Measurements from ENCODE around the gene NT5DC2.

NT5DC2 gene

DNA sequence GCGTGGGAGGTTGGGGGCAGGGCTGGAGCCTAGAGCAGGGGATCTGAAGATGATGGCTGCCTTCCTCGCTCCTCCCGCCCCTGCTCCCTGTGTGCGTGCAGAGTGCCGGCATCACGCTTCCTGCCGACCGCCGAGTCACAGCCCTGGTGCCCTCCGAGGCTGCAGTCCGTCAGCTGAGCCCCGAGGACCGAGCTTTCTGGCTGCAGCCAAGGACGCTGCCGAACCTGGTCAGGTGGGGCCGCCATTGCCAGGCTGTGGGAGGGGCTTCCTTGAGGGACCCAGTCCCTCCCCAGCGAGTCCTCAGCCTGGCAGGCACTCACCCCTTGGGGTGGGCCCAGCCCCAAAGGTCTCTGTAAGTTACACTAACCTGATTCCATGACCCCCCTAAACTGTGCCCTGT, 20.9 kb downstream of the NT5DC2 start:
- Histone ChIP-seq H3K9me3 (ENCODE audit: severe bottlenecking) (no peaks in the 10 kb centered on the region), H3K36me3 (no peaks in the 10 kb centered on the region), H3K27ac (no peak overlapping the region), H3K4me3 (ENCODE audit: low read depth, low read length) (no peak overlapping the region), H3K27me3 (ENCODE audit: insufficient read depth, low read depth, severe bottlenecking) (no peaks in the 10 kb centered on the region)
- no peak for DNase-seq
- no peak for TF ChIP-seq CTCF (IDR thresholded peaks at IDR 0.05; ENCODE audit: low read depth, low read length)

DNA sequence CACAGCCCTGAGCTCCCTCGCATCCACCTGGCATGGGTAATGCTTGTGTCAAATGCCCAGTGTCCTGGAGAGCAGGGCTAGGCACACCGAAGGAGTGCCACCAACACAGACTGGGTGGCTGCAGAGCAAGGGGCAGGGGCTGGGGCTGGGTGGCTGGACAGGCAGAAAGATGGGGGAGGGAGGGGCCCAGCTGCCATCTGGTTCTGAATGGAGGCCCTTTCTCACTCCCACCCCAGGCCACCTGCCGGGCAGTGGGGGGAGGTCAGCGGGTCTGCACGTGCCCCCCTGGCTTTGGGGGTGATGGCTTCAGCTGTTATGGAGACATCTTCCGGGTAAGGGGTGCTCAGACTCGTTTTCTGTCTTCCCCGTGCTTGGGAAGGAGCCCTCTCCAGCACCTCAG, 21.6 kb downstream of the NT5DC2 start:
- H3K36me3 ChIP-seq, result no peaks in the 10 kb centered on the region
- no peak overlapping the region for H3K27ac ChIP-seq
- H3K4me3 ChIP-seq (ENCODE audit: low read depth, low read length), result no peak overlapping the region
- 0 out of 2 replicates have a peak, but pooled peaks have one; percentile 7 for TF ChIP-seq CTCF (IDR thresholded peaks at IDR 0.05; ENCODE audit: low read depth, low read length)
- DNase-seq, result peak; percentile 53
- no peaks in the 10 kb centered on the region for H3K27me3 ChIP-seq (ENCODE audit: insufficient read depth, low read depth, severe bottlenecking)
- no peaks in the 10 kb centered on the region for H3K9me3 ChIP-seq (ENCODE audit: severe bottlenecking)

- DNase-seq, result no peak
- H3K4me3 ChIP-seq (ENCODE audit: low read depth, low read length), result no peak overlapping the region
- no peaks in the 10 kb centered on the region for H3K36me3 ChIP-seq
- H3K9me3 ChIP-seq (ENCODE audit: severe bottlenecking), result no peaks in the 10 kb centered on the region
- no peak overlapping the region for H3K27ac ChIP-seq
- TF ChIP-seq CTCF (IDR thresholded peaks at IDR 0.05; ENCODE audit: low read depth, low read length), result no peak
- no peaks in the 10 kb centered on the region for H3K27me3 ChIP-seq (ENCODE audit: insufficient read depth, low read depth, severe bottlenecking)
Observed at GRCh38 chr3:52511509-52511908, 22.1 kb downstream of the NT5DC2 start.

- DNase-seq, result no peak
- Histone ChIP-seq H3K27ac (no peak overlapping the region), H3K27me3 (ENCODE audit: insufficient read depth, low read depth, severe bottlenecking) (no peaks in the 10 kb centered on the region), H3K4me3 (ENCODE audit: low read depth, low read length) (no peak overlapping the region), H3K36me3 (no peaks in the 10 kb centered on the region), H3K9me3 (ENCODE audit: severe bottlenecking) (no peaks in the 10 kb centered on the region)
- TF ChIP-seq CTCF (IDR thresholded peaks at IDR 0.05; ENCODE audit: low read depth, low read length), result no peak
Observed at GRCh38 chr3:52509753-52510328, 23.8 kb downstream of the NT5DC2 start.

DNA sequence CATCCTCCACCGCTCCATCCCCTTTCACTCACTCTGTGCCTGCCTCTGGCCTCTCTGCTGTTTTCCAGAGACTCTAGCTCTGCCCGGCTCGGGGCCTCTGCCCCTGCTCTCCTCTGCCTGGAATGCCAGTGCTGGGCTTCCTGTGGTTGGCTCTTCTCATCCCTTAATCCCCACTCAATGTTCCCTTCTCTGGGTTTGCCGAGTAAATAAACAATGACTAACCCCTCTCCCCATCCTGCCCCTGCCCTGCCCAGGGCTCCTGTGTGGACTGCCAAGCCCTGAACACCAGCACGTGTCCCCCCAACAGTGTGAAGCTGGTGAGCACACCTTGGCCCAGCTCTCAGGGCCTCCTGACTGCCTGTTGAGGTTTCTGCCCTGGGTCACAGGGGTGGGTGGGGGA, 26.3 kb downstream of the NT5DC2 start:
- no peaks in the 10 kb centered on the region for H3K36me3 ChIP-seq
- DNase-seq, result no peak
- no peak overlapping the region for H3K27ac ChIP-seq
- H3K4me3 ChIP-seq (ENCODE audit: low read depth, low read length), result no peak overlapping the region
- no peaks in the 10 kb centered on the region for H3K27me3 ChIP-seq (ENCODE audit: insufficient read depth, low read depth, severe bottlenecking)
- no peaks in the 10 kb centered on the region for H3K9me3 ChIP-seq (ENCODE audit: severe bottlenecking)
- no peak for TF ChIP-seq CTCF (IDR thresholded peaks at IDR 0.05; ENCODE audit: low read depth, low read length)

Measured in WERI-Rb-1 (cell line).